ENCODE results near the gene ADIRF.
"Not testable (repeated sequence)": the region's sequence is repeated elsewhere in the genome, so short reads cannot be mapped to it uniquely, and the experiment has no call there.

ADIRF gene

DNA sequence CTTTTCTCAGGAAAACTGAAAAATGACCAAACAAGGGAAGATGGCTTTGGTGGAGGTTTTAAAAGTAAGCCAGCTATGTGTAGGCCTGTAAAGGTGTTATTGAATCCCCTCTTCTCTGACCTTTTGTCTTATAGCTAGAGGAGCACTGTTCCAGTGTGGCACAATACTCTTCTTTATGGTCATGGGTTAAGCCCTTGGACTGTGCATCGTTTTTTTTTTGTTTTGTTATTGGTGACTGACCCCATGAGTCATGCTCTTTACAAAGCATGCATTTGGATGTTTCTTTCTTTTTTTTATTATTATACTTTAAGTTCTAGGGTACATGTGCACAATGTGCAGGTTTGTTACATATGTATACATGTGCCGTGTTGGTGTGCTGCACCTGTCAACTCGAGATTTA is 32.2 kb downstream of the ADIRF start:
- no peak for FAIRE-seq
- no peak for DNase-seq (ENCODE audit: insufficient read length, low spot score)
- TF ChIP-seq POLR2A (IDR thresholded peaks at IDR 0.05; ENCODE audit: low read depth, low read length) = no peak

DNA sequence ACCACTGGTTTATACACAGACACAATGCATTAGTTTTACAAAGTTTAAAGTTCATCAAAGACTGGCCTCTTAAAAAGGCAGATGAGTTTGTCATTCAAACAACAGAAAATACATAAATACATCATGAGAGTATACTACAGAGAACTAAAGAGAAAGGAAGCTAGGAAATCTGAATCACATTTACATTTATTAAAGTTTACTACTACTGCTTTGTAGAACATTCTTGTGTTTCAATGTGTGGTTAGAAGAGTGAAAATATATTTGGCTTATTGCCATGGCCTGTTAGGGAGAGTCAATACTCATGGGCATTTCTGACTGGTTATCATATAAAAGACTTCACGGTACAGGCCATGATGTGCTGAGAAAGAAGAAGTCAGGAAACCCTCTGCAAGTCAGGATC is 38.8 kb downstream of the ADIRF start:
- DNase-seq (ENCODE audit: insufficient read length, low spot score); FAIRE-seq: not testable (repeated sequence)

DNA sequence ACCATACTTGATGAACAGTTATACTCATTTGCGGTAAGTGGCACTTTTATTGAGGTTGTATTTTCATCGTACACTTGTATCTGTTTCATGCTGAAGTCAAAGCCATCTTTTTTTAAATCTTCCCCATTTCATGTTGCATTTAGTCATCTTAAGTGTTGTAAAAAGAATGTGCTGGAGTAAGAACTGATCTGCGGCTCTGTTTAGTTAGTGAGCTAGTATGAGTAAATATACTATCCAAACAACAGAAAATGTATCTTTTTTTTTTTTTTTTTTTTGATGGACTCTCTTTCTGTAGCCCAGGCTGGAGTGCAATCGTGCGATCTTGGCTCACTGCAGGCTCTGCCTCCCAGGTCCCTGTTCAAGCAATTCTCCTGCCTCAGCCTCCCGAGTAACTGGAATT is 39.4 kb downstream of the ADIRF start:
- not testable (repeated sequence) for DNase-seq (ENCODE audit: insufficient read length, low spot score); FAIRE-seq

DNA sequence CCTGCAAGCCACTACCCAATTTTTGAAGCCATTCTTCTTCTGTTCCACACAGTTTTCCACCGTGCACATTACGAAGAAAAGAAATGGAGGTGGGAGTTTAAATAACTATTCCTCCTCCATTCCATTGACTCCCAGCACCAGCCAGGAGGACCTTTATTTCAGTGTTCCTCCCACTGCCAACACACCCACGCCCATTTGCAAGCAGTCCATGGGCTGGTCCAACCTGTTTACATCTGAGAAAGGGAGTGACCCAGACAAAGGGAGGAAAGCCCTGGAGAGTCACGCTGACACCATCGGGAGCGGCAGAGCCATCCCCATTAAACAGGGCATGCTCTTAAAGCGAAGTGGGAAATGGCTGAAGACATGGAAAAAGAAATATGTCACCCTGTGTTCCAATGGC is 40.0 kb downstream of the ADIRF start:
- not testable (repeated sequence) for FAIRE-seq; DNase-seq (ENCODE audit: insufficient read length, low spot score)

DNA sequence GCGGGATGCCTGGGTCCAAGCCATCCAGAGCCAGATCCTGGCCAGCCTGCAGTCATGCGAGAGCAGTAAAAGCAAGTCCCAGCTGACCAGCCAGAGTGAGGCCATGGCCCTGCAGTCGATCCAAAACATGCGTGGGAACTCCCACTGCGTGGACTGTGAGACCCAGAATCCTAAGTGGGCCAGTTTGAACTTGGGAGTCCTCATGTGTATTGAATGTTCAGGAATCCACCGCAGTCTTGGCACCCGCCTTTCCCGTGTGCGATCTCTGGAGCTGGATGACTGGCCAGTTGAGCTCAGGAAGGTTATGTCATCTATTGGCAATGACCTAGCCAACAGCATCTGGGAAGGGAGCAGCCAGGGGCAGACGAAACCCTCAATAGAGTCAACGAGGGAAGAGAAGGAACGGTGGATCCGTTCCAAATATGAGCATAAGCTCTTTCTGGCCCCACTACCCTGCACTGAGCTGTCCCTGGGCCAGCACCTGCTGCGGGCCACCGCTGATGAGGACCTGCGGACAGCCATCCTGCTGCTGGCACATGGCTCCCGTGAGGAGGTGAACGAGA is 40.9 kb downstream of the ADIRF start:
- not testable (repeated sequence) for FAIRE-seq

DNA sequence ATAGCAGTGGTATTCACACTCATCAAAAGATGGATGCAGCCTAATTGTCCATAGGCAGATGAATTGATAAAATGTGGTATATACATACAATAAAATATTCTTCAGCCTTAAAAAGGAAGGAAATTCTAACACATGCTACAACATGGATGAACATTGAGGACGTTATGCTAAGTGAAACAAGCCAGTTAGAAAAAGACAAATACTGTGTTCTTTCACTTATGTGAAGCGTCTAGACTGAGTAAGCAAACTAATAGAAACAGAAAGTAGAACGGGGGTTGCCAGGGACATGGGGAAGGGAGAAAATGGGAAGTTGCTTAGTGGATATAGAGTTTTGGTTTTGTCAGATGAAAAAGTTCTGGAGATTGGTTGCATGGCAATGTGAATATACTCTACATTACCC is 45.2 kb downstream of the ADIRF start:
- not testable (repeated sequence) for FAIRE-seq; DNase-seq (ENCODE audit: insufficient read length, low spot score)

More for the DNA sequence above, 40.9 kb downstream of the ADIRF start:
- DNase-seq (ENCODE audit: insufficient read length, low spot score) = not testable (repeated sequence)

DNA sequence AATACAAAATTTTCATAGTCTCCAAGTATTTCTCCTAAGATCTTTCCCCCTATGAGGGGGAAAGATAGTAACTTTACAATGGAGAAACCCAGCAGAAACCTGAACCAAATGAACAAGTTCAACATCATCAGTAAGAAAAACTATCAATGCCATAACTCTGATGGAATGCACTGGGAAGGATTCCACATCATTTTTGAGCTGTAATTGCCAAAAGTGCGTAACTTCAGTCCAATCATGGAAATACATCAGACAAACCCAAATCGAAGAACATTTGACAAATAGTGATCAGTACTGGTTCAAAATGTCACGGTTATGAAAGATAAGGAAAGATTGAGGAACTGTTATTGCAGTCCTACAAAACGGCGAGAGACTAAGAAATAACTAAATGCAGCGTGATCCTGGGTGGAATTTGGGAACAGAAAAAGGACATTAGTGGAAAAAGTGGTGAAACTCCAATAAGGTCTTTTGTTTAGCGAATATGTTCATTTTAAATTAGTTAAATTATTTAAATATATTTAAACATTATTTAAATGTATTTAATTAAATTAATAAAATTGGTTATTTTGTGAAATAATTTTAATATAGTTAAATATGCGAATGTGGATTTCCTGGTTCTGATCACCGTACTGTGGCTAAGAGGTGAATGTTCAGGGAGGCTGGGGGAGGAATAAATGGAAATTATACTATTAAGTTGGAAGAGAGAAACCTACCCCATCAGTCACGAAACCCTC is 46.9 kb downstream of the ADIRF start:
- FAIRE-seq; DNase-seq (ENCODE audit: insufficient read length, low spot score): not testable (repeated sequence)

DNA sequence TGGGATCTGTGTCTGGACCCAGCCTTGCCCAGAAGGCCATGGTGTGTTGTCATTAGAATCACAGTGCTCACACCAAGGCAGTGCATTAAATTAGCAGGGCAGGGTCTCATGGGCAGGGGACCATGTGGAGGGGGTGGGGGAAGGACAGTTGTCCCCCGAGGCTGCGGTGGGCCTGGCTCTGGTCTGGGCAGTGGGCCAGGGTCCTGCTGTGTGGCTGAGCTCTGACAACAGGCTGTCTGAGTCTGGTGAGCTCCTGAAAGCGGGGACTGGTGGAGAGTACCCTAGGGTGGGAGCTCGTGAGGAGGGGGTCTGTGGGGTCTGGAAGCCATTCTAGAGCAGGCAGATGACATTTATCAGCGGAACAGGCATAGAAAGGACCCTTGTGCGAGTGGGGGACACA is 49.8 kb downstream of the ADIRF start:
- FAIRE-seq; DNase-seq (ENCODE audit: insufficient read length, low spot score): not testable (repeated sequence)

DNA sequence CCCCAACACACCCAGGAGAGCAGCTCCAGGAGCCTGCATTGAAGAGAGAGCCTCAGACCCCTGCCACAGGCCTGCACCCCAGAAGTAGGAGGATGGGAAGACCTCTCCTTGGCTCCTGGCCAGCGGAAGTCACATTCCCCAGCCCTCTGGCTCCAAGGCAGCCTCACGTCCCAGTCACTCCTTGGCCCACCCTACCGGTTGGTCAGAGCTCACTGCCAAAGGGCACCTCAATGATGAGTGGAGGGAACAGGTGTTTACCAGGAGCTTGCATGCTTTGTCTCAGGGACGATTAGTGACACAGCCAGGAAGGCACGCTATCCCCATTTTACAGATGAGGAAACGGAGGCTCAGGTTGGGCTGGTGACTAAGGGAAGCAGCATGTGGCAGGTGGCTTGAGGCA is 50.8 kb downstream of the ADIRF start:
- DNase-seq (ENCODE audit: insufficient read length, low spot score); FAIRE-seq: not testable (repeated sequence)

DNA sequence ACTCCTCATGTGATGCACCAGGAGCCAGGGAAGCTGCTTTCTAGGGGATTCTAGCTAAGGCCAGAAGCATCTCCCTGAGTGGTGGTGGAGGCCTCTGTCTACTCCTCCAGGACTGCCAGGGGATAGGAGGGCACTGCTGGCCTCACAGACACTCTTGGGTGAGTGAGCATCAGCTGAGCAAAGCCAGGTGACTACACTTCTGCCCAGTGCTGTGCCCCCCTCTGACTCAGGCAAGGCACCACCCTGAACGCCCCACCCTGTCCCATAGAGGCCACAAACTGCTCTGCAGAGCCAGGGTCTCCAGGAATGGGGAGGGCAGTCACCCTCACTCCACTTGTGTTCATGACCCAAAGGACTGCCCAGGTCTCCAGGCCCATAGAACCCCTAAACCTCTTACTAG is 51.2 kb downstream of the ADIRF start:
- FAIRE-seq; DNase-seq (ENCODE audit: insufficient read length, low spot score): not testable (repeated sequence)

DNA sequence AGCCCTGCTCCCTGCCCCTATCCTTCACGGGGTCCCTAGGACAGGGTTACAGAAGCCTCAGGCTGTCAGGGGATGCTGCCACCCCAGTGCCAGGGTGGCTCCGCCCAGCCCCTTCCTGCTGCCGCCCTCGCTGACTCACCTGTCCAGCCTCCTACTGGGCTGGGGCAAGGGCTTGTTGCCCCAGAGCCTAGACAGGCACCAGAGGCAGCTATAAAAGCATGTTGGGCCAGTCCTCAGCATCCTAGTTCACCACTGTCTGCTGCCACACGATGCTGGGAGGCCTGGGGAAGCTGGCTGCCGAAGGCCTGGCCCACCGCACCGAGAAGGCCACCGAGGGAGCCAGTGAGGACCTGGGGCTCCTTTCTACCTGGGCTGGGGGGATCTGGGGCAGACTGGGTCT is 51.8 kb downstream of the ADIRF start, which contains the start of gene FAM25A:
Gene FAM25A (plus strand): TSS at position 239 of the 400 bp plus-strand sequence. CDS start 31 bp downstream, at position 270.
- not testable (repeated sequence) for DNase-seq (ENCODE audit: insufficient read length, low spot score); FAIRE-seq

Measured in H54 (cell line).